ENCODE data around the gene PTPN14. TPM values are rescaled to one million over a fixed set of nuclear protein-coding genes. Genes with fewer than 3 reads are reported as not detected.
"Not testable (repeated sequence)": the region's sequence is repeated elsewhere in the genome, so short reads cannot be mapped to it uniquely, and the experiment has no call there.

Gene PTPN14
- polyA plus RNA-seq (2011; rRNA removed) (23.7 and 29.4 TPM in 2 replicates), polyA minus RNA-seq (2011; rRNA and poly(A)+ RNA removed) (77.0 and 78.1 TPM in 2 replicates)

DNA sequence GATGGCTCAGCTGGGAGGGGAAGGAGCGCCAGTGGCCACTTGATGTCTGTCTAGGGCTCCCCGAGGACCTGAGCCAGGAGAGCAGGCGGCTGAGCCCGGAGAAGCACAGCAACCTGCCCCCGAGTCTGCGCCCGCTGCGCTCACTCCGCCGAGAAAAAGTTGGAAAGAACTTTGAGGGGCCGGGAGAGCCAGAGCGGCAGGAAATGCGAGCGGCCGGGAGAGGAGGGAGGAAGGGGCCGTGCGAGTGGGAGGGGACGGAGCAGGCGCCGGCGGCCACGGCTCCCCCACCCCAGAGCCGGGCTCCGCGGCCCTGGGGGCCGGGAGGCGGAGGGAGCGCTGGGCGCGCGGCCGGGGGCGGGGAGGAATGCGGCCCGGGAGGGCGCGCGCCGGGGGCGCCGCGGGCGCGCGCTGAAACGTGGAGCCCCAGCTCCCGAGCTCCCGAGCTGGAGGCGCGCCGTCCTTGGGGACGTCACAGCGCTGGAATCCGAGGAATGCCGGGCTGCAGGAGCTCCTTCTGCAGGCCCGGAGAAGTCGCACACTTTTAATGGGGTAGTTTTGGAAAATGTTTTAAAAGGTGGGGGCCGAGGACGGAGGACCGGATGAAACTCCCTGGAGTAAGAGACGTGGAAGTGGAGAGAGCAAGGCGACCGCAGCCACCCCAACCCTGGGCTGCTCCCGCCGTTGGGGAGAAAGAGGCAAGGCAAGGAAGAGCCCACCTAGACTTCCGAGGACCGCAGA, at the start of gene PTPN14:
Gene PTPN14 (minus strand): TSS at position 167 of the 738 bp plus-strand sequence. CDS start 86,799 bp downstream, outside the sequence.
- peak; percentile 77 for DNase-seq (ENCODE audit: low read depth)
- H3K27me3 ChIP-seq (ENCODE audit: control insufficient read depth, insufficient read depth, low read length), result no peaks in the 10 kb centered on the region
- H3K4me3 ChIP-seq (ENCODE audit: low read depth, low read length), result peak within 1 kb of the TSS; percentile 93
- ChIA-PET CTCF (interaction anchor here (0.6 to 3.4 kb wide), 8 partner anchors 12 to 1672 kb away, joined by 3 to 21 read pairs (median 4); no protein-coding TSS in a partner anchor), POLR2A (interaction anchor here (0.5 to 0.9 kb wide), 3 partner anchors 31 to 135 kb away, joined by 4 read pairs; no protein-coding TSS in a partner anchor)
- H3K36me3 ChIP-seq (ENCODE audit: control insufficient read depth, insufficient read depth, low read length), result no peaks in the 10 kb centered on the region
- TF ChIP-seq, protein P1, sequence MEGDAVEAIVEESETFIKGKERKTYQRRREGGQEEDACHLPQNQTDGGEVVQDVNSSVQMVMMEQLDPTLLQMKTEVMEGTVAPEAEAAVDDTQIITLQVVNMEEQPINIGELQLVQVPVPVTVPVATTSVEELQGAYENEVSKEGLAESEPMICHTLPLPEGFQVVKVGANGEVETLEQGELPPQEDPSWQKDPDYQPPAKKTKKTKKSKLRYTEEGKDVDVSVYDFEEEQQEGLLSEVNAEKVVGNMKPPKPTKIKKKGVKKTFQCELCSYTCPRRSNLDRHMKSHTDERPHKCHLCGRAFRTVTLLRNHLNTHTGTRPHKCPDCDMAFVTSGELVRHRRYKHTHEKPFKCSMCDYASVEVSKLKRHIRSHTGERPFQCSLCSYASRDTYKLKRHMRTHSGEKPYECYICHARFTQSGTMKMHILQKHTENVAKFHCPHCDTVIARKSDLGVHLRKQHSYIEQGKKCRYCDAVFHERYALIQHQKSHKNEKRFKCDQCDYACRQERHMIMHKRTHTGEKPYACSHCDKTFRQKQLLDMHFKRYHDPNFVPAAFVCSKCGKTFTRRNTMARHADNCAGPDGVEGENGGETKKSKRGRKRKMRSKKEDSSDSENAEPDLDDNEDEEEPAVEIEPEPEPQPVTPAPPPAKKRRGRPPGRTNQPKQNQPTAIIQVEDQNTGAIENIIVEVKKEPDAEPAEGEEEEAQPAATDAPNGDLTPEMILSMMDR (IDR thresholded peaks at IDR 0.05; ENCODE audit: insufficient read depth, low read depth, low read length), result peak; percentile 60

DNA sequence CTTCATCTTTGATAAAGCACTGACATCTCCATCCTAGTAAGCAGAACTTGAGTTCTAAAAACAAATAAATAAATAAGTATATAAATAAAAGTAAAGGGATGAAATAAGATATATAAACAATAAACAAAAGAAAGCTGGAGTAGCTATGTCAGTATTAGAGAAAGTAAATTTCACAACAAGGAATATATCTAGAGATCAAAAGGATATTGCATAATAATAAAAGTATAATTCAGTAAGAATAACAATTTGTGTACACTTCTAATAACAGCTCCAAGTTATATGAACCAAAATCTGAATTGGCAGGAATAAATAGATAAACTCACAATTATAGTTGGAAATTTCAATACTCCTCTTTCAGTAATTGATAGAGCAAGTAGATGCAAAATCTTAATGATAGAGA, 41.8 kb upstream of the PTPN14 start:
- DNase-seq (ENCODE audit: low read depth), result no peak
- H3K4me3 ChIP-seq (ENCODE audit: low read depth, low read length), result no peak overlapping the region
- H3K27me3 ChIP-seq (ENCODE audit: control insufficient read depth, insufficient read depth, low read length), result no peaks in the 10 kb centered on the region
- no peaks in the 10 kb centered on the region for H3K36me3 ChIP-seq (ENCODE audit: control insufficient read depth, insufficient read depth, low read length)
- TF ChIP-seq, protein P1 (IDR thresholded peaks at IDR 0.05; ENCODE audit: insufficient read depth, low read depth, low read length), result no peak
- CTCF ChIA-PET, result interaction anchor here (0.5 to 19.9 kb wide), 5 partner anchors 8 to 983 kb away, joined by 3 to 473 read pairs (median 4); no protein-coding TSS in a partner anchor
- POLR2A ChIA-PET, result no interaction called here

DNA sequence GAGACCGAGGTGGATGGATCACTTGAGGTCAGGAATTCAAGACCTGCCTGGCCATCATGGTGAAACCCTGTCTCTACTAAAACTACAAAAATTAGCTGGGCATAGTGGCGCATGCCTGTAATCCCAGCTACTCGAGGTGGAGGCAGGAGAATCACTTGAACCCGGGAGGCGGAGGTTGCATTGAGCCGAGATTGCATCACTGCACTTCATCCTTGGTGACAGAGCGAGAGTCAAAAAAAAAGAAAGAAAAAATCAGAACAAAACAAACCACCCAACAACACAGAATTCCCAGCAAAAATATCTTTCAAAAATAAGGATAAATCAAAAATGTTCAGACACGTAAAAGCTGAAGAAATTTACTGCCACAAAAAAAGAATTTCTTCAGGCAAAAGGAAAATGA, 40.5 kb upstream of the PTPN14 start:
- H3K27me3 ChIP-seq (ENCODE audit: control insufficient read depth, insufficient read depth, low read length); POLR2A ChIA-PET; H3K4me3 ChIP-seq (ENCODE audit: low read depth, low read length); H3K36me3 ChIP-seq (ENCODE audit: control insufficient read depth, insufficient read depth, low read length); DNase-seq (ENCODE audit: low read depth): not testable (repeated sequence)
- CTCF ChIA-PET, result interaction anchor here (1.0 to 19.9 kb wide), 4 partner anchors 9 to 935 kb away, joined by 3 to 473 read pairs (median 6); no protein-coding TSS in a partner anchor

DNA sequence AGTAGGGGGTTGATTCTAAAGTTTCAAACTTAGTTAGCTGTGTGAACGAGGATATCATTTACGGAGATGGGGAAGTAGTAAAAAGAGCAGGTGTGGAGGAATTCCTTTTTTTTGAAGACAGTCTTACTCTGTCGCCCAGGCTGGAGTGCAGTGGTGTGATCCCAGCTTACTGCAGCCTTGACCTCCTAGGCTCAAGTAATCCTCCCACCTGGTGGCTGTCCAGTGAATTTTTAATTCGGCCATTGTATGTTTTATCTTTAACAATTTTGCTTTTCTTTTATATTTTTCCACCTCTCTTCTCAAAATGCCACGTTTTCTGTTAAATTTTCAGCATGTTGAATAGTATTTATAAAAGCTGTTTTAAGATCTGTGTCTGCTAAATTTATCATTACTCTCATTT, 39.3 kb upstream of the PTPN14 start:
- CTCF ChIA-PET, result interaction anchor here (1.1 to 19.9 kb wide), 2 partner anchors 257 to 377 kb away, joined by 3 to 473 read pairs; no protein-coding TSS in a partner anchor

DNA sequence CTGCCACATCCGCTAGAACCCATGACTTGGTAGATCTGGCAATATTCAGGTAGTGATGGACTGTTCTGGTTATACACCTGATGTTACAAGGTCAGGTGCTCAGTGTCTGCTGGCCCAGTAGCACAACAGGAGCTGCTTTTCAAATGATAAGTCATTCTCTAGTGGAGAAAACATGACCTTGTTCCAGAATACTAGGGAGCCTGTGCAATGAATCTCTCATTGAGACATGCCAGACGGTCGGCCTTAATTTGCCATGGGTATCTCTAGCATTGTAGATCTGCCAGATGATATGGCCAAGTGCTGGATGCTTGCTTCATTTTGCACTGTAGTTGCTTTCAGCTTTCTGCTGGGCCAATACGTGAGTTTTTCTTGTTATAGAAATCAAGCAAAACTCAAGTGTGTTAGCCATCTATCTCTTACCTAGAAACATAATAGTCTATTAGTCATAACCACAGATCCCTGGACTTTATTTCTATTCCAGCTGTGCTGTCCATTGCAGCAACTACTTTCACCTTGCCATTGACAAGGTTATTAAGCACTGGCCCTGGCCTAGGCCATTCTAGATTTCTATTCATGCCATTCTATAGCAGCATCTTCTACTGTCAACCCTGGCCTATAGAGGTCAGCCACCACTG, 37.7 kb upstream of the PTPN14 start:
- Histone ChIP-seq H3K4me3 (ENCODE audit: low read depth, low read length) (no peak overlapping the region), H3K36me3 (ENCODE audit: control insufficient read depth, insufficient read depth, low read length) (no peaks in the 10 kb centered on the region), H3K27me3 (ENCODE audit: control insufficient read depth, insufficient read depth, low read length) (no peaks in the 10 kb centered on the region)
- TF ChIP-seq, protein P1 (IDR thresholded peaks at IDR 0.05; ENCODE audit: insufficient read depth, low read depth, low read length), result no peak
- CTCF ChIA-PET, result interaction anchor here (2.3 to 19.9 kb wide), 2 partner anchors 256 to 327 kb away, joined by 9 to 473 read pairs; no protein-coding TSS in a partner anchor
- POLR2A ChIA-PET, result no interaction called here
- no peak for DNase-seq (ENCODE audit: low read depth)

More for the DNA sequence above, 39.3 kb upstream of the PTPN14 start:
- POLR2A ChIA-PET, result no interaction called here
- Histone ChIP-seq H3K4me3 (ENCODE audit: low read depth, low read length) (no peak overlapping the region), H3K36me3 (ENCODE audit: control insufficient read depth, insufficient read depth, low read length) (no peaks in the 10 kb centered on the region), H3K27me3 (ENCODE audit: control insufficient read depth, insufficient read depth, low read length) (no peaks in the 10 kb centered on the region)
- TF ChIP-seq, protein P1 (IDR thresholded peaks at IDR 0.05; ENCODE audit: insufficient read depth, low read depth, low read length), result 0 out of 2 replicates have a peak, but pooled peaks have one; percentile 3
- no peak for DNase-seq (ENCODE audit: low read depth)

Data from BJ (cell line).